ENCODE results near the gene DNASE1L2. TPM values are rescaled to one million over a fixed set of nuclear protein-coding genes. Genes with fewer than 3 reads are reported as not detected.

Gene DNASE1L2
- total and polyA plus RNA-seq, 5 donors, result 0.17 to 0.48 (median 0.40) TPM

DNA sequence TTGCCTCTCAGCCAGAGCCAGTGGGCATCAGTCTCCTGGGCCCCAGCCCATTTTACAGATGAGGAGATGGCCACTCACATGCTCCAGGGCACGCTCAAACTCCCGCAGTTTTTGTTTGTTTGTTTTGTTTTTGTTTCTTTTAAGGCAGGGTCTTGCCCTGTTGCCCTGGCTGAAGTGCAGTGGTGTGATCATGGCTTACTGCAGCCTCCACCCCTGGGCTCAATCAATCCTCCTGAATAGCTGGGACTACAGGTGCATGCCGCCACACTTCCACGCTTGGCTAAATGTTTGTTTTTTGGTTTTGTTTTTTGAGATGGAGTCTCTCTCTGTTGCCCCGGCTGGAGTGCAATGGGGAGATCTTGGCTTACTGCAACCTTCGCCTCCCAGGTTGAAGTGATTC lies 9.3 kb upstream of the DNASE1L2 start:
- Histone ChIP-seq H3K4me3 (ENCODE audit: low read length) (no peak overlapping the region), H3K27me3 (ENCODE audit: control insufficient read depth, insufficient read depth) (no peaks in the 10 kb centered on the region), H3K27ac (ENCODE audit: low read length) (no peak overlapping the region), H3K4me1 (ENCODE audit: control insufficient read depth, insufficient read depth, low read length) (no peaks in the 10 kb centered on the region), H3K9me3 (ENCODE audit: control insufficient read depth, low read length) (no peaks in the 10 kb centered on the region)
- intact Hi-C loops (cut with DNase I), result no loop called here
- DNase-seq (no peak), ATAC-seq (no peak)
- WGBS, result 89% methylated on average over 6 of the region's 6 CpGs

DNA sequence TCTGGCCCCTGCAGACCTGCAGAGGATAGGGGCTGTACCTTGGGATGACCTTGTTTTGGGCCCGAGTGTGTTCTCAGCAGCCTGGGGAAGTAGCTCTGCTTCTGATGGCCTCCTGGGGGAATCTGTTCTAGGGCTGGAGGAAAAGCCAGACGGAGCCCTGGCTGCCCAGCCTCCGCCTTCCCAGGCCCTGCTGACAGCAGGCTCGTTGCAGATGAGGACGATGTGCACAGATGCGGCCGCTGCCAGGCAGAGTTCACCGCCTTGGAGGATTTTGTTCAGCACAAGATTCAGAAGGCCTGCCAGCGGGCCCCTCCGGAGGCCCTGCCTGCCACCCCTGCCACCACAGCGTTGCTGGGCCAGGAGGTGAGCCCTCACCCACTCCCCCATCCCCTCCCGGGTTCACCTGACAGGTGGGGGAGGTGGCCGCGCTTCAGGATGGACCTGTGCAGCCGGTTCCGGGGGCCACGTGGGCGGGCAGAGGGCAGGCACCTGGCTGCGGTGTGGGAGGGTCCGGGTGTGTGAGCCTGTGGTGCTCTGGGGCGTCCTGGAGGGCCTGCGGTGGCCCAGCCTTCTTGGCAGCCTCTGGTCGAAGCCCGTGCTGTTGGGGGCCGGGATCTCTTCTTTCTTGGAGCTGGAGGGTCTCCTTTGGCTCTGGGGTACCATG lies 8.0 kb upstream of the DNASE1L2 start:
- intact Hi-C loops (cut with DNase I), result no loop called here
- Histone ChIP-seq H3K9me3 (ENCODE audit: control insufficient read depth, low read length) (no peaks in the 10 kb centered on the region), H3K4me3 (ENCODE audit: low read length) (no peak overlapping the region), H3K4me1 (ENCODE audit: control insufficient read depth, insufficient read depth, low read length) (no peaks in the 10 kb centered on the region), H3K27me3 (ENCODE audit: control insufficient read depth, insufficient read depth) (no peaks in the 10 kb centered on the region), H3K27ac (ENCODE audit: low read length) (no peak overlapping the region)
- ATAC-seq (no peak), DNase-seq (no peak)
- 87% methylated on average over 25 of the region's 25 CpGs for WGBS

DNA sequence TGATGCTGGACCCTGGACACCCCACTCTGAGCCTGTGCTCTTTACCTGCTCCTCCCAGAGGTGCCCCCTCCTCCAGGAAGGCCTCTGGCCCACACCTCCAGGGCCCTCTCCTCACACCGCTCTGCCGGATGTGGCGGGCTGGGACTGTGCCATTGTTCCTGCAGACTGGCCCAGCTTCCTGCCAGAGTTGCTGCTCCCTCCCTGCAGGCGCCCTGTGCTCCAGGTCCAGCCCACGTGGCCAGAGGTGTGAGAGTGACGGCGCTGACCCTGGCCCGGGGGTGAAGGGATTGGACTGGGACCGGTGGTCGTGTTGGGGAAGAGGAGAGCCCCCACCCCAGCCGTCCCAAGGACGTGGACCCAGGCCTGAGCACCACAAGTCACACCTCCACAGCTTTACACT lies 7.2 kb upstream of the DNASE1L2 start:
- H3K4me1 ChIP-seq (ENCODE audit: control insufficient read depth, insufficient read depth, low read length), result no peaks in the 10 kb centered on the region
- H3K4me3 ChIP-seq (ENCODE audit: low read length), result no peak overlapping the region
- H3K27me3 ChIP-seq (ENCODE audit: control insufficient read depth, insufficient read depth), result no peaks in the 10 kb centered on the region
- H3K27ac ChIP-seq (ENCODE audit: low read length), result no peak overlapping the region
- intact Hi-C loops (cut with DNase I), result no loop called here
- 89% methylated on average over 12 of the region's 12 CpGs for WGBS
- H3K9me3 ChIP-seq (ENCODE audit: control insufficient read depth, low read length), result no peaks in the 10 kb centered on the region
- ATAC-seq (no peak), DNase-seq (no peak)

DNA sequence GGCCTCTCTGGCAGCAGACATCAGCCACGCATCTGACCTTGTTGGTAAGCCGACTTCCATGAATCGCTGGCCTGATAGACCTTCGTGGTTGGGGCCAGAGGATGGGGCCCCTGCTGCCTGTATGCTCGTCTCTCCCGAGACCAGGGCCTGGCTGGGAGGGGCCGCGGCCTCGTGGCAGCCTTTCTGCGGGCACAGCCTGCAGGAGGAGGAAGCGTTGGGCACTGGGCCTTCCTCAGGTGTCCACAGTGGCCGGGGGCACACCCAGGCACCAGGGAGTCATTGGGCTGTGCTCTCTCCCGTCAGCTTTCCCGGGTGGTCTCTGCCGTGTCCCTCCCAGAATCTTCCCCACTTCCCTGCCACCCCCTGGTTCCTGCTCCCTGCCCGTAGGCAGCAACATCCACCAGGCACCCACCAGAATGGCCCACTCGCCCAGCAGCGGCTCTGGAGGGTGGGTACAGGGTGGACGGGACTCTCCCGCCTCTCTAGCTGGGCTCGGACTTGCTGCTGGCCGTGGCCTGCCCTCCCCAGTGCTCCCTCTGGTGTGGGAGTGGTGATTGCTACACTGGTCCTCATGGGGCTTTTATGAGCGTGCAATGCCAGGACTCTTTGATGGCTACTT lies 6.5 kb upstream of the DNASE1L2 start:
- H3K4me1 ChIP-seq (ENCODE audit: control insufficient read depth, insufficient read depth, low read length), result no peaks in the 10 kb centered on the region
- intact Hi-C loops (cut with DNase I), result no loop called here
- DNase-seq (no peak), ATAC-seq (no peak)
- H3K27ac ChIP-seq (ENCODE audit: low read length), result no peak overlapping the region
- 89% methylated on average over 23 of the region's 23 CpGs for WGBS
- no peak overlapping the region for H3K4me3 ChIP-seq (ENCODE audit: low read length)
- no peaks in the 10 kb centered on the region for H3K27me3 ChIP-seq (ENCODE audit: control insufficient read depth, insufficient read depth)
- no peaks in the 10 kb centered on the region for H3K9me3 ChIP-seq (ENCODE audit: control insufficient read depth, low read length)

DNA sequence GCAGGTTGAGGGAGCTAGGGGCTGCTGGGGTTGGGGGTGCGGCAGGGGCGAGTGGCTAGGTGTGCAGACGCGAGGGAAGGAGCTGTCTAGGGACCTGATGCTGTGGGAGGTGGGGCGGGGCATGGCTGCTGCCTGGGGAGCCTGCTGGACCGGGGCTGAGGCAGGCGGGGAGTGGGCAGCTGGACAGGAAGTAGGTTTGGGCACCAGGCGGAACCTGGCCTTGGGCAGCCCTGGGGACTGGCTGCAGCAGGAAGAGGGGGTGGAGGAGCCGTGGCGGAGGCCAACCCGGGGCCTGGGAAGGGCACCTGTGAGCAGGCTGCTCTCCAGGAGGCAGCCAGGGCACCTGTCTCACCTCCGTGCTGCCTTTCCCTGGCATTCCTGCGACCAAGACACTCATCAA lies 5.9 kb upstream of the DNASE1L2 start:
- Histone ChIP-seq H3K27ac (ENCODE audit: low read length) (no peak overlapping the region), H3K4me3 (ENCODE audit: low read length) (no peak overlapping the region), H3K4me1 (ENCODE audit: control insufficient read depth, insufficient read depth, low read length) (no peaks in the 10 kb centered on the region), H3K27me3 (ENCODE audit: control insufficient read depth, insufficient read depth) (no peaks in the 10 kb centered on the region), H3K9me3 (ENCODE audit: control insufficient read depth, low read length) (no peaks in the 10 kb centered on the region)
- WGBS, result 92% methylated on average over 13 of the region's 13 CpGs
- no peak for DNase-seq
- no peak for ATAC-seq
- intact Hi-C loops (cut with DNase I), result no loop called here

DNA sequence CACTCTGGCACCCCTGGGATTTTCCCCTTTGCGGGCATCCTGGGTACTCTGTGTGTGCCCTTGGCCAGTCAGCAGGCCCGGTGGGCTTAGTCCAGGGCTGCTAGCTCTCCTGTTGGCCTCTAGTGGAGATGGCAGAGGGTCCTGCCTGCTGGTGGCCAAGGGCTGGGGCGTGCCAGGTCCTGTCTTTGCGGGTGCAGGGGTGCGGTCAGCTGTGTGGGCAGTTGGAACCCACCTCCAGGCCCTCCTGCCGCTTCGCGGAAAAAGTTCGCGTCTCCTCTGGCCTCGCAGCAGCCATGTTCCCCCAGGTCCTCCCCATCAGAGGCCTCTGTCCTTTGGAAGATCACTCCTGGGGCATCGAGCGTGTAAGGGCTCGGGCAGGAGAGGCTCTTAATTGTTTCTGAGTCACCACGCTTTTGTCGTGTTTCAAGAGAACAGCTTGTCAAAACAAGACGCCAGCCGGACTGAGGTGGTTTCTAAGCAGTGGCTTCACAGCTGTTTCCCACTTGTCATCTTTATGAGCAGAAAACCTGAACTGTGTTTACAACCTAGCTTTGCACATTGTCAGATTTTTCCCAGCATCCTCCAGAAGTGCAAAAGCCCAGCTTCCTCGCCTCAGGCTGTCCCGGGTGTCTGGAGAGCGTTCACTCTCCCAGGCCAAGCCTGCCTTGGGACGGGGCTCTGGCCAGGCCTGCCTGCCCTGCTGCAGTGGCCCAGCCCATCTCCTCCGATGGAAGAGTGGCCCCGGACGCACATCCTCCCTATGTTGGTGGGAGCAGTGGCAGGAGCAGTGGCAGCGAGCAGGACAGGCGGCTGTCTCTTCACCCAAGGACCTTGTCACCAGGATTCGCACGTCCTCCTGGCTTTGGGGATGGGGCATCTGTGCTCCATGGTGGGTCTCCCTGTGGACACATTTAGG lies 5.0 kb upstream of the DNASE1L2 start:
- ATAC-seq, result no peak
- 89% methylated on average over 29 of the region's 29 CpGs for WGBS
- intact Hi-C loops (cut with DNase I), result no loop called here
- Histone ChIP-seq H3K27me3 (ENCODE audit: control insufficient read depth, insufficient read depth) (no peaks in the 10 kb centered on the region), H3K4me3 (ENCODE audit: low read length) (no peak overlapping the region), H3K4me1 (ENCODE audit: control insufficient read depth, insufficient read depth, low read length) (no peaks in the 10 kb centered on the region), H3K27ac (ENCODE audit: low read length) (no peak overlapping the region), H3K9me3 (ENCODE audit: control insufficient read depth, low read length) (no peaks in the 10 kb centered on the region)
- no peak for DNase-seq

DNA sequence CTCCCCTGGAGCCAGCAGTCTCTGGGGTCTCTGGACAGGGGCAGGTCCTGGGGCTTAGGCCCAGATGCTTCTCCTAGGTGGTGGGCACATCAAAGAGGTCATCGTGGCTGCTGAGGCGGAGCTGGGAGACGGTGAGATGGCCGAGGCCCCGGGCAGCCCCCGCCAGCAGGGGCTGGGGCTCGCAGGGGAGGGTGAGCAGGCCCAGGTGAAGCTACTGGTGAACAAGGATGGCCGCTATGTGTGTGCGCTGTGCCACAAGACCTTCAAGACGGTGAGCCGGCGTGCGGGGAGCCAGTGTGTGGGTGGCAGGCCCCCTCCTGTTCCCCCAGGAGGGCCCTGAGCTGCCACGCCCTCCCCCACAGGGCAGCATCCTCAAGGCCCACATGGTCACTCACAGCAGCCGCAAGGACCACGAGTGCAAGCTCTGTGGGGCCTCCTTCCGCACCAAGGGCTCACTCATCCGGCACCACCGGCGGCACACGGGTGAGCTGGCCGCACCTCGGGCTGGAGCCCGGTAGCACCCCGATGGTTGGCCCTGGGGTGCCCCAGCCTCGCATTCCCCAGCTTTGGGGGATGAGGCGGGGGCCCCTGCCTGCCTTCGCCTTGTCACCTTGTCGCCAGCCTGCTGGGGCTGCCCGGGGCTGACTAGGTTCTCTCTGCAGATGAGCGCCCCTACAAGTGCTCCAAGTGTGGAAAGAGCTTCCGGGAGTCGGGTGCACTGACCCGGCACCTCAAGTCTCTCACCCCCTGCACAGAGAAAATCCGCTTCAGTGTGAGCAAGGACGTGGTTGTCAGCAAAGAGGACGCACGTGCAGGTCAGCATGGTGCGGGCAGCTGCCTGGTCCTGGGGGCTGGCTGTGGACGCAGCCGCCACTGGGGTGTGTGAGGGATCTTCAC lies 3.9 kb upstream of the DNASE1L2 start:
- H3K4me1 ChIP-seq (ENCODE audit: control insufficient read depth, insufficient read depth, low read length), result peaks cover 3% of the 10 kb centered on the region
- intact Hi-C loops (cut with DNase I), result no loop called here
- 89% methylated on average over 41 of the region's 41 CpGs for WGBS
- DNase-seq (no peak), ATAC-seq (no peak)
- no peak overlapping the region for H3K4me3 ChIP-seq (ENCODE audit: low read length)
- no peak overlapping the region for H3K27ac ChIP-seq (ENCODE audit: low read length)
- no peaks in the 10 kb centered on the region for H3K27me3 ChIP-seq (ENCODE audit: control insufficient read depth, insufficient read depth)
- no peaks in the 10 kb centered on the region for H3K9me3 ChIP-seq (ENCODE audit: control insufficient read depth, low read length)

DNA sequence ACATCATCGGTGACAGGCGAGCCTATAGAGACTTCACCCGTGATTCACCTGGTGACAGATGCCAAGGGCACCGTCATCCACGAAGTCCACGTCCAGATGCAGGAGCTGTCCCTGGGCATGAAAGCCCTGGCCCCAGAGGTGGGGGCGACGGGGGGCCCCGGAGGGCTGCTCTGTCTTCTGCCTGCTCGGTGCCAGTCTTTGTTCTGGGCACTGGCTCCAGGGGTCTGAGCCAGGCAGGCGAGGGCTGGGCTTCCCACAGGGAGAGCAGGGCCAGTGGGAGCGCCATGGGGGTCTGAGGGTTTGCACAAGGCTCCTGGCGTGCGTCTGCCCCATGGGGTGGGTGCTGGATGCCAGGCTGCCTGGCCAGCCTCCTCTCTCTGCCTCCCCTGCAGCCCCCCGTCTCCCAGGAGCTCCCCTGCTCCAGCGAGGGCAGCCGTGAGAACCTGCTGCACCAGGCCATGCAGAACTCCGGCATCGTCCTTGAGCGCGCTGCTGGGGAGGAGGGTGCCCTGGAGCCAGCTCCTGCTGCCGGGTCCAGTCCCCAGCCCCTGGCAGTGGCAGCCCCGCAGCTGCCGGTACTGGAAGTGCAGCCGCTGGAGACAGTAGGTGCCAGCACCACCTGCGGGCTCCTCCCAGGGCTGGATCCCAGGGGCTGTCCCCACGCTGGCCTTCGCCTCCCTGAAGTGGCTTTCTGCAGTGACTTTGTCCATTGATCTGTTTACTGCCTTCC lies 3.0 kb upstream of the DNASE1L2 start:
- Histone ChIP-seq H3K27ac (ENCODE audit: low read length) (no peak overlapping the region), H3K4me1 (ENCODE audit: control insufficient read depth, insufficient read depth, low read length) (peaks cover 3% of the 10 kb centered on the region), H3K4me3 (ENCODE audit: low read length) (no peak overlapping the region), H3K27me3 (ENCODE audit: control insufficient read depth, insufficient read depth) (no peaks in the 10 kb centered on the region), H3K9me3 (ENCODE audit: control insufficient read depth, low read length) (no peaks in the 10 kb centered on the region)
- ATAC-seq, result no peak
- DNase-seq, result no peak
- intact Hi-C loops (cut with DNase I), result no loop called here
- 91% methylated on average over 28 of the region's 28 CpGs for WGBS

DNA sequence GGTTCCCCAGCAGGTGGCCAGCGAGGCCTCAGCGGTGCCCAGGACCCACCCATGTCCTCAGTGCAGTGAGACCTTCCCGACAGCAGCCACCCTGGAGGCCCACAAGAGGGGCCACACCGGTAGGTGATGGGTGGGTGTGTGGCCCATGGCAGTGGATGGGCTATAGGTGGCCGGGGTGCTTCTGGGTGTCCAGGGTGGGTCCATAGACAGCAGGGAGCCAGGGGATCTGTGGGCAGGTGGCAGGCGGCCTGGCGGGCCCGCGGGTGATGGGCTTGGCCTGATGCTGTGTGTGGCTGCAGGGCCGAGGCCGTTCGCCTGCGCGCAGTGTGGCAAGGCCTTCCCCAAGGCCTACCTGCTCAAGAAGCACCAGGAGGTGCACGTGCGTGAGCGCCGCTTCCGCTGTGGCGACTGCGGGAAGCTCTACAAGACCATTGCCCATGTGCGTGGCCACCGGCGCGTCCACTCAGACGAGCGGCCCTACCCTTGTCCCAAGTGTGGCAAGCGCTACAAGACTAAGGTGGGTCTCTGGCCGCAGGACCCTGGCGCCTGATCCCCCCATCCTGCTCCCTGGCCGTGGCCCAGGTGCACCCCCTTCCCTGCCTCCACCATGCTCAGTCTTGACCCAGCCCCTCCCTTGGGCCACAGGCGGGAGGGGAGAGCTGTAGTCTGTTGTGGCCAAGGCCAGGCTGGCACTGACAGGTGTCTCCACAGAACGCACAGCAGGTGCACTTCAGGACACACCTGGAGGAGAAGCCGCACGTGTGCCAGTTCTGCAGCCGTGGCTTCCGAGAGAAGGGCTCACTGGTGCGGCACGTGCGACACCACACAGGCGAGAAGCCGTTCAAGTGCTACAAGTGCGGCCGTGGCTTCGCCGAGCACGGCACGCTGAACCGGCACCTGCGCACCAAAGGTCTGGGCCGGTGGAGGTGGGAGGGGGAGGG lies 2.1 kb upstream of the DNASE1L2 start:
- no peak for DNase-seq
- intact Hi-C loops (cut with DNase I), result no loop called here
- ATAC-seq, result no peak
- WGBS, result 95% methylated on average over 51 of the region's 51 CpGs
- Histone ChIP-seq H3K4me1 (ENCODE audit: control insufficient read depth, insufficient read depth, low read length) (peaks cover 3% of the 10 kb centered on the region), H3K4me3 (ENCODE audit: low read length) (no peak overlapping the region), H3K9me3 (ENCODE audit: control insufficient read depth, low read length) (no peaks in the 10 kb centered on the region), H3K27ac (ENCODE audit: low read length) (no peak overlapping the region), H3K27me3 (ENCODE audit: control insufficient read depth, insufficient read depth) (no peaks in the 10 kb centered on the region)
